Keratinocyte (primary cell): ENCODE results near the gene HES3. TPM values are rescaled to one million over a fixed set of nuclear protein-coding genes. Genes with fewer than 3 reads are reported as not detected.

Source experiments
- DNase-seq: peaks from one replicate; pipeline ENCODE4 v3.0.0-alpha.2; 2011; ENCODE audit warnings: low read depth, missing footprints, low spot score
- FAIRE-seq: peaks from 2 replicates; lab custom pipeline; 2011; peaks lifted over from hg19 to GRCh38; lab: Jason Lieb, UNC
- H2AFZ ChIP-seq: 2 replicates; pipeline ENCODE4 v1.6.0; 2012; ENCODE audit warnings: low read length, control low read depth, inconsistent platforms; ENCODE audit not compliant: control insufficient read depth
- H3K27ac ChIP-seq: 2 replicates; pipeline ENCODE4 v1.5.1; 2011; ENCODE audit warnings: low read length; ENCODE audit not compliant: control insufficient read depth, insufficient read depth
- H3K27me3 ChIP-seq: 3 replicates; pipeline ENCODE4 v1.6.0; 2011; ENCODE audit warnings: low read length; ENCODE audit not compliant: control insufficient read depth, insufficient read depth; ENCODE audit errors: extremely low read depth
- H3K36me3 ChIP-seq, 2 experiments: 2 replicates in 1 of 2; 3 replicates in 1 of 2; pipeline ENCODE4 v1.5.1; 2011; ENCODE audit warnings: low read length in 2 of 2, mild to moderate bottlenecking in 1 of 2; ENCODE audit not compliant: control insufficient read depth in 2 of 2, insufficient read depth in 2 of 2; ENCODE audit errors: extremely low read depth in 1 of 2
- H3K4me1 ChIP-seq: 3 replicates; pipeline ENCODE4 v1.5.1; 2011; ENCODE audit warnings: low read length; ENCODE audit not compliant: control insufficient read depth, insufficient read depth; ENCODE audit errors: extremely low read depth
- H3K4me2 ChIP-seq: 3 replicates; pipeline ENCODE4 v1.6.0; 2011; ENCODE audit warnings: low read depth, low read length; ENCODE audit not compliant: control insufficient read depth, insufficient read depth; ENCODE audit errors: extremely low read depth
- H3K4me3 ChIP-seq, 3 experiments: fragments of 200-600 bp in 1 of 3; sonication (generic) in 1 of 3; 2 replicates in 2 of 3; 3 replicates in 1 of 3; pipeline ENCODE4 v1.5.1; 2011 to 2016; ENCODE audit warnings: low read length in 3 of 3, mild to moderate bottlenecking in 3 of 3, control low read depth in 2 of 3, inconsistent platforms in 1 of 3, low read depth in 1 of 3, mixed read lengths in 1 of 3, mixed run types in 1 of 3, moderate library complexity in 1 of 3; ENCODE audit not compliant: control insufficient read depth in 2 of 3, insufficient read depth in 2 of 3; ENCODE audit errors: extremely low read depth in 1 of 3
- H3K79me2 ChIP-seq: 2 replicates; pipeline ENCODE4 v1.6.0; 2012; ENCODE audit warnings: low read length; ENCODE audit not compliant: control insufficient read depth, insufficient read depth
- H3K9ac ChIP-seq: 3 replicates; pipeline ENCODE4 v1.6.0; 2011; ENCODE audit warnings: low read length; ENCODE audit not compliant: control insufficient read depth, insufficient read depth; ENCODE audit errors: extremely low read depth
- H3K9me1 ChIP-seq: 3 replicates; pipeline ENCODE4 v1.6.0; 2011; ENCODE audit warnings: low read length; ENCODE audit not compliant: control insufficient read depth, insufficient read depth; ENCODE audit errors: extremely low read depth
- H3K9me3 ChIP-seq: 2 replicates; pipeline ENCODE4 v1.5.1; 2012; ENCODE audit warnings: low read depth, low read length; ENCODE audit not compliant: control insufficient read depth
- H4K20me1 ChIP-seq: 3 replicates; pipeline ENCODE4 v1.6.0; 2011; ENCODE audit warnings: low read length; ENCODE audit not compliant: control insufficient read depth, insufficient read depth; ENCODE audit errors: extremely low read depth
- CTCF ChIP-seq, 3 experiments: IDR thresholded peaks in 1 of 3; conservative IDR thresholded peaks in 1 of 3; optimal IDR thresholded peaks in 1 of 3; 2 replicates in 2 of 3; 3 replicates in 1 of 3; pipeline versions ENCODE3 to v1.5.1; 2011; ENCODE audit warnings: low read length in 3 of 3, mild to moderate bottlenecking in 3 of 3, moderate library complexity in 2 of 3, control low read depth in 1 of 3, inconsistent platforms in 1 of 3; ENCODE audit not compliant: insufficient read depth in 2 of 3; ENCODE audit errors: extremely low read depth in 1 of 3
- EZH2 ChIP-seq: IDR thresholded peaks from one replicate; pipeline ENCODE4 v1.6.1; 2012; ENCODE audit warnings: inconsistent platforms, mild to moderate bottlenecking, low read length, moderate library complexity
- dilution Hi-C: fragments of 300-500 bp; cut with MboI; formaldehyde crosslinking; loops from one replicate; pipeline ENCODE4 v1.7.0; 2020; ENCODE audit warnings: low sequenced_read_pairs; ENCODE audit not compliant: extremely low pct_ligation_motif_present
- polyA plus RNA-seq, 5 experiments: library from polyadenylated mRNA; depleted of rRNA in 3 of 5; stranded (reverse) in 3 of 5; stranded (forward) in 1 of 5; unstranded in 1 of 5; fragments of >200 nt; gene quantifications; 1 replicate in 1 of 5; 2 replicates in 3 of 5; 3 replicates in 1 of 5; pipeline versions ENCODE4 v1.2.1 to v1.2.3, GENCODE V29; 2011 to 2012; ENCODE audit warnings: missing spikeins in 2 of 5, low read depth in 1 of 5, low replicate concordance in 1 of 5

Gene HES3
- polyA plus RNA-seq, 1 donor (not counting 4 experiments of a cell fraction or from before 2014, with no cell fraction given): not detected

DNA sequence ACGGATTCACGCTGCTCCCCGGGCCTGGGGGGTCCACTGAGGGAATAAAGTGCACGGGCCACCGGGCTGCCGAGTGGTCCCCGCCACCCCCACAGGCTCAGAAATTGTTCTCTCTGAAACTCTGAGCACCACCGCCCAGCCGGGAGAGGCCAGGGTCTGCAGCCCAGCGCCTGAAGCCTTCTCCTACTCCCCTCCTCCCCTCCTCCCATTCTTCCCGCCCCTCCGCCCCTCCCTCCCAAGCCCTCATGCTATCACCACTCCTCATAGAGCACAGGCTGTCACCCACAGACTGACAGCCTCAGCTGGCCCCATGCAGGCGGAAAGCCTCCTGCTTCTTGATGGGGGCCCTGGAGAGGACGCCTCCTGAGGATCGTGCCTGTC lies 17.6 kb downstream of the HES3 start:
- Histone ChIP-seq H3K9ac (no peak overlapping the region), H3K27ac (no peak overlapping the region), H3K9me3 (no peaks in the 10 kb centered on the region), H3K36me3 (peaks cover 7 to 14% of the 10 kb centered on the region in 2 experiments), H3K4me3 (peak overlapping the region in 1 of 3 experiments; percentile 37), H3K9me1 (peaks cover 3% of the 10 kb centered on the region), H4K20me1 (no peaks in the 10 kb centered on the region), H2AFZ (no peak overlapping the region), H3K4me2 (peak overlapping the region; percentile 66), H3K4me1 (peaks cover 21% of the 10 kb centered on the region), H3K79me2 (no peaks in the 10 kb centered on the region), H3K27me3 (no peaks in the 10 kb centered on the region)
- FAIRE-seq (no peak), DNase-seq (no peak)
- dilution Hi-C loops: no loop called here
- TF ChIP-seq EZH2 (no peak), CTCF (optimal IDR thresholded peaks at IDR 0.05 in 1 of 3, IDR thresholded peaks at IDR 0.05 in 1 of 3, conservative IDR thresholded peaks at IDR 0.05 in 1 of 3; ENCODE audit: extremely low read depth in 1 of 3, insufficient read depth in 2 of 3, low read length in 3 of 3) (no peak)

GRCh38 chr1:6262555-6263420 lies 18.8 kb downstream of the HES3 start:
- no peak overlapping the region for H3K27ac ChIP-seq
- H3K36me3 ChIP-seq: peaks cover 7 to 14% of the 10 kb centered on the region in 2 experiments
- H2AFZ ChIP-seq: no peak overlapping the region
- no peaks in the 10 kb centered on the region for H3K79me2 ChIP-seq
- H3K9me3 ChIP-seq: no peaks in the 10 kb centered on the region
- no peak overlapping the region for H3K9ac ChIP-seq
- no peaks in the 10 kb centered on the region for H4K20me1 ChIP-seq
- DNase-seq (no peak), FAIRE-seq (no peak)
- peaks cover 3% of the 10 kb centered on the region for H3K9me1 ChIP-seq
- H3K4me2 ChIP-seq: no peak overlapping the region
- dilution Hi-C loops: no loop called here
- H3K4me3 ChIP-seq: no peak overlapping the region
- peaks cover 30% of the 10 kb centered on the region for H3K4me1 ChIP-seq
- TF ChIP-seq EZH2: no peak
- TF ChIP-seq CTCF (optimal IDR thresholded peaks at IDR 0.05 in 1 of 3, IDR thresholded peaks at IDR 0.05 in 1 of 3, conservative IDR thresholded peaks at IDR 0.05 in 1 of 3; ENCODE audit: extremely low read depth in 1 of 3, insufficient read depth in 2 of 3, low read length in 3 of 3): no peak
- no peaks in the 10 kb centered on the region for H3K27me3 ChIP-seq
